ENCODE results near the gene PISD. TPM values are rescaled to one million over a fixed set of nuclear protein-coding genes. Genes with fewer than 3 reads are reported as not detected.

The PISD gene
- total and polyA plus RNA-seq, 2 donors (not counting 1 experiment from before 2014, with no cell fraction given): 21.1 to 25.6 TPM

DNA sequence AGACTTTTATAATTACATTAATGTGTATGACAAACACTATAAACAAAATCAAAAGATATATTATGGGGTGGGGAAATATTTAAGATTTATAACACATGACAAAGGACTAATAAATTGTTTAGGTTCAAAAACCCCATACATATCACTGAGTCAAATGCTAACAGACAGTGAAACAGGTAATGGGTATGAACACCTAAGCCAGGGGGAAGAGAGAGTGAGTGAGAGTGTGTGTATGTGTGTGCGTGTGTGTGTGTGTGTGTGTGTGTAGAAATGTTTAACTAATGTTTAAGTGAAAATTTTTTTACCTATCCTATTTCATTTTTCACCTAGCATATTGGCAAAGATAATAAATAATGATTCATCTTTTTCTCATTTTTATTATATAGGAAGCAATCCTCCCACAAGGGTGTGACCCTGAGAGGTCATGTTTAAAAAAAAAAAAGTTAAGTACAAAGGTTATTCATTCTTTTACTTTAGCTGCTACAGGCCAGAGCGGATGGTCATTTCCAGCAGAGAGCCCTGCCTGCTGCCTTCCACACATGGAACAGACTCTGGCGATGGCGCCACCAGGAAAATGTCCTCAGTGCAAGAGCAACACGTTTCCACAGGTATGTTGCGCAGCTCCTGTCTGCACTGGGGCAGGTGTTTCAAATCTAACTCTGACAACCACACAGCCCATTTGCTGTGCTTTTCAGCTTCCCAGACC is 72.9 kb downstream of the PISD start:
- Histone ChIP-seq H3K9ac (ENCODE audit: insufficient read depth, low read length) (no peak overlapping the region), H3K9me3 (ENCODE audit: control insufficient read depth, insufficient read depth, low read depth, low read length) (no peaks in the 10 kb centered on the region), H2AFZ (ENCODE audit: low read length) (no peak overlapping the region), H3K79me2 (ENCODE audit: control insufficient read depth, insufficient read depth, low read length) (no peaks in the 10 kb centered on the region), H3K27ac (ENCODE audit: insufficient read depth, low read length) (no peak overlapping the region), H4K20me1 (ENCODE audit: control insufficient read depth, extremely low read depth, insufficient read depth, low read length) (no peaks in the 10 kb centered on the region), H3K4me1 (ENCODE audit: control insufficient read depth, extremely low read depth, insufficient read depth, low read length) (peaks cover 10% of the 10 kb centered on the region), H3K36me3 (ENCODE audit: control insufficient read depth, insufficient read depth, low read length) (no peaks in the 10 kb centered on the region), H3K27me3 (ENCODE audit: control insufficient read depth, insufficient read depth, low read length) (no peaks in the 10 kb centered on the region), H3K4me3 (replicated peaks in 1 of 4; ENCODE audit: control extremely low read depth in 1 of 4, insufficient read depth in 1 of 4, low read depth in 3 of 4, low read length in 4 of 4) (no peak overlapping the region), H3K4me2 (ENCODE audit: extremely low read depth, insufficient read depth, low read length) (no peak overlapping the region)
- DNase-seq (ENCODE audit: low read depth in 2 of 2): no peak
- TF ChIP-seq, protein P1, sequence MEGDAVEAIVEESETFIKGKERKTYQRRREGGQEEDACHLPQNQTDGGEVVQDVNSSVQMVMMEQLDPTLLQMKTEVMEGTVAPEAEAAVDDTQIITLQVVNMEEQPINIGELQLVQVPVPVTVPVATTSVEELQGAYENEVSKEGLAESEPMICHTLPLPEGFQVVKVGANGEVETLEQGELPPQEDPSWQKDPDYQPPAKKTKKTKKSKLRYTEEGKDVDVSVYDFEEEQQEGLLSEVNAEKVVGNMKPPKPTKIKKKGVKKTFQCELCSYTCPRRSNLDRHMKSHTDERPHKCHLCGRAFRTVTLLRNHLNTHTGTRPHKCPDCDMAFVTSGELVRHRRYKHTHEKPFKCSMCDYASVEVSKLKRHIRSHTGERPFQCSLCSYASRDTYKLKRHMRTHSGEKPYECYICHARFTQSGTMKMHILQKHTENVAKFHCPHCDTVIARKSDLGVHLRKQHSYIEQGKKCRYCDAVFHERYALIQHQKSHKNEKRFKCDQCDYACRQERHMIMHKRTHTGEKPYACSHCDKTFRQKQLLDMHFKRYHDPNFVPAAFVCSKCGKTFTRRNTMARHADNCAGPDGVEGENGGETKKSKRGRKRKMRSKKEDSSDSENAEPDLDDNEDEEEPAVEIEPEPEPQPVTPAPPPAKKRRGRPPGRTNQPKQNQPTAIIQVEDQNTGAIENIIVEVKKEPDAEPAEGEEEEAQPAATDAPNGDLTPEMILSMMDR (conservative IDR thresholded peaks at IDR 0.05 in 1 of 2, IDR thresholded peaks at IDR 0.05 in 1 of 2; ENCODE audit: low read depth in 1 of 2, low read length in 2 of 2): no peak
- no peak for TF ChIP-seq EZH2 (IDR thresholded peaks at IDR 0.05; ENCODE audit: low read length, missing control alignments)

DNA sequence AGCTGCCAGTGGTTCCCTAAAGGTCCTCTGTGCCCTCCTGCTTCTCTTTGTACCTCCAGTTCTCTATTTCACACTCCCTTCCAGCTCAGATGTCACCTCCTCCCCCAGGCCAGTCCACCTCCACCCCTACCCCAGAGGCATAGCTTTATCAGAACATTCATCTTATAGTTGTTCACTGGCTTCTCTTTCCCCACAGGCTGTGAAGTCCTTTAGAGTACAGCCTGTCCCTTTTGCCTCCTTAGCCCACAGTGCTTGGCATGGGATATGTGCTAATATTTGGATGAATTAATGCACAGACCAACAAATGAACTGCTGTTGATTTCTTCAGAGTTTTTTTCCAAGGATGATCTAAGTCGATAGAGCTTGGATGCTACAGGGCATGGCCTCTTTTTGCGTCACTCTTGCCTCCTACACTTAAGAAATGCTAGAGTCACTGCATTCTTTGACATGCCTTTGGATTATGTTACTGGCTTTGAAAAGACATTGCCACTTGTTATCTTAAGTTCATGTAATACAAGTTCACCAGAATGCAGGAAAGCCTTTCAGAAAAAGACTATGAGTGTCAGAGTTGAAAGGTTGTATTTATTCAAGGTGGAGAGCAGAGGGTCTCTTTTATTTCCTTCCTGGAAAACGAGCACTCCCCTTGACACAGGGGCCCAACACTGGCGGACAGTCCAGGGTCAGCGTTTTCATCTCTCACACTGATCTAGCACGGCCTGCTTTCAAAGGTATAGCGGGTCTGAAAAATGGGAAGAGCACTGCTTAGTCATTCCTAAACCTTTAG is 75.7 kb downstream of the PISD start:
- no peaks in the 10 kb centered on the region for H3K9me3 ChIP-seq (ENCODE audit: control insufficient read depth, insufficient read depth, low read depth, low read length)
- DNase-seq (ENCODE audit: low read depth in 2 of 2): peak; percentile 56 to 75
- no peaks in the 10 kb centered on the region for H3K36me3 ChIP-seq (ENCODE audit: control insufficient read depth, insufficient read depth, low read length)
- no peaks in the 10 kb centered on the region for H4K20me1 ChIP-seq (ENCODE audit: control insufficient read depth, extremely low read depth, insufficient read depth, low read length)
- H3K27me3 ChIP-seq (ENCODE audit: control insufficient read depth, insufficient read depth, low read length): no peaks in the 10 kb centered on the region
- H3K4me1 ChIP-seq (ENCODE audit: control insufficient read depth, extremely low read depth, insufficient read depth, low read length): peaks cover 16% of the 10 kb centered on the region
- H2AFZ ChIP-seq (ENCODE audit: low read length): no peak overlapping the region
- H3K4me3 ChIP-seq (replicated peaks in 1 of 4; ENCODE audit: control extremely low read depth in 1 of 4, insufficient read depth in 1 of 4, low read depth in 3 of 4, low read length in 4 of 4): no peak overlapping the region
- no peak overlapping the region for H3K27ac ChIP-seq (ENCODE audit: insufficient read depth, low read length)
- no peak overlapping the region for H3K4me2 ChIP-seq (ENCODE audit: extremely low read depth, insufficient read depth, low read length)
- H3K79me2 ChIP-seq (ENCODE audit: control insufficient read depth, insufficient read depth, low read length): no peaks in the 10 kb centered on the region
- H3K9ac ChIP-seq (ENCODE audit: insufficient read depth, low read length): no peak overlapping the region
- TF ChIP-seq EZH2 (IDR thresholded peaks at IDR 0.05; ENCODE audit: low read length, missing control alignments): no peak
- TF ChIP-seq, protein P1 (conservative IDR thresholded peaks at IDR 0.05 in 1 of 2, IDR thresholded peaks at IDR 0.05 in 1 of 2; ENCODE audit: low read depth in 1 of 2, low read length in 2 of 2): no peak

DNA sequence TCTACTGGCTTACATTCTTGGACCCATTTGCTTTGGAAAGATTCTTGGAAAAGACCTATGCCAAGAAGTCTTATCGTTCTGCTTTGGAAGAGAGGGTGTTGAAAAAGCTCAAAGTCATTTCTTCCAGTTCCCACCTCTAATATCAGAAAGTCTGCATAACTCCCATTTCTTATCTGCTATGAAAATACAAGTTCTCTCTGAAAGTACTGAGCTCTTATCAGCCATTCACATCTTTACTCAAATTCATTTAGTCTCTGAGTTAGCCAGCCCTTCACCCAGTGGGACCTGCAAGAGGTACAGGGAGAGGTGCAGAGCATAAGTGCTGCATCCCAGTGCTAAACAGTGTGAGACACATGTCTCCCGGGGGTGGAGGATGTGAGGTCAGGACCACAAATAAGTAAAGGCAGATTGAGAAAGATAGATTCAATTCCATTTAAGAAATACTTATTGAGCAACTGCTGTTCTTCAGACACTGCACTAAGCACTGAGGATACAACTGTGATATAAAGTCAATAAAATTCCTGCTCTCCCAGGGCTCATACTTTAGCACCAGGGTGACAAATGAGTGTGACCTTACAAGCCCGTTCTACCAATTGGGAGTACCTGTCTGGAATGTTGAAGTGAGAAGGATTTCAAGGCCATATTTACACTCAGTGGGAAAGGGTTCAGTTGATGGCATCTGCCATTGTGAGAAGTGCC is 76.7 kb downstream of the PISD start:
- H3K27me3 ChIP-seq (ENCODE audit: control insufficient read depth, insufficient read depth, low read length): no peaks in the 10 kb centered on the region
- H3K4me2 ChIP-seq (ENCODE audit: extremely low read depth, insufficient read depth, low read length): no peak overlapping the region
- no peak for TF ChIP-seq EZH2 (IDR thresholded peaks at IDR 0.05; ENCODE audit: low read length, missing control alignments)
- TF ChIP-seq, protein P1 (conservative IDR thresholded peaks at IDR 0.05 in 1 of 2, IDR thresholded peaks at IDR 0.05 in 1 of 2; ENCODE audit: low read depth in 1 of 2, low read length in 2 of 2): no peak
- peaks cover 16% of the 10 kb centered on the region for H3K4me1 ChIP-seq (ENCODE audit: control insufficient read depth, extremely low read depth, insufficient read depth, low read length)
- H2AFZ ChIP-seq (ENCODE audit: low read length): no peak overlapping the region
- H3K9me3 ChIP-seq (ENCODE audit: control insufficient read depth, insufficient read depth, low read depth, low read length): no peaks in the 10 kb centered on the region
- H3K27ac ChIP-seq (ENCODE audit: insufficient read depth, low read length): no peak overlapping the region
- no peaks in the 10 kb centered on the region for H3K79me2 ChIP-seq (ENCODE audit: control insufficient read depth, insufficient read depth, low read length)
- no peaks in the 10 kb centered on the region for H4K20me1 ChIP-seq (ENCODE audit: control insufficient read depth, extremely low read depth, insufficient read depth, low read length)
- no peak overlapping the region for H3K4me3 ChIP-seq (replicated peaks in 1 of 4; ENCODE audit: control extremely low read depth in 1 of 4, insufficient read depth in 1 of 4, low read depth in 3 of 4, low read length in 4 of 4)
- DNase-seq (ENCODE audit: low read depth in 2 of 2): peak; percentile 29 to 33
- H3K36me3 ChIP-seq (ENCODE audit: control insufficient read depth, insufficient read depth, low read length): no peaks in the 10 kb centered on the region
- H3K9ac ChIP-seq (ENCODE audit: insufficient read depth, low read length): no peak overlapping the region
